ENCODE data around the gene SLC7A14.

SLC7A14 gene

DNA sequence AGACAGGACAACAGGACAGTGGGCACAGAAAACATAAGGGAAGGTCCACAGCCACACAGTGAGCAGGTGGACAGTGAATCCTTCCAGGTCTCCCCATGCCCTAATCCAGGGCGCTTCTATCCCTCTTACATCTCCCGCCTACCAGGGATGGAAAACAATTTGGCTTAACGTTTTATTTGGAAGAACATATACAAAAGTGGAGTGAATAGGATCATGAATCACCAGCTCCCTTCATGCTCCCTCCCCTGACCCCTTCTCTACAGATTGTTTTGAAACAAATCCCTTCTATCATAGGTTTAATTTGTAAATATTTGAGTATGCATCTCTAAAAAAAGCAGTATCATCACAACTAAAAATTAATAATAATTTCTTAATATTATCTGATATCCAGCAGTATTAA is 114.7 kb downstream of the SLC7A14 start:
- intact Hi-C loops (cut with micrococcal nuclease): no loop called here

DNA sequence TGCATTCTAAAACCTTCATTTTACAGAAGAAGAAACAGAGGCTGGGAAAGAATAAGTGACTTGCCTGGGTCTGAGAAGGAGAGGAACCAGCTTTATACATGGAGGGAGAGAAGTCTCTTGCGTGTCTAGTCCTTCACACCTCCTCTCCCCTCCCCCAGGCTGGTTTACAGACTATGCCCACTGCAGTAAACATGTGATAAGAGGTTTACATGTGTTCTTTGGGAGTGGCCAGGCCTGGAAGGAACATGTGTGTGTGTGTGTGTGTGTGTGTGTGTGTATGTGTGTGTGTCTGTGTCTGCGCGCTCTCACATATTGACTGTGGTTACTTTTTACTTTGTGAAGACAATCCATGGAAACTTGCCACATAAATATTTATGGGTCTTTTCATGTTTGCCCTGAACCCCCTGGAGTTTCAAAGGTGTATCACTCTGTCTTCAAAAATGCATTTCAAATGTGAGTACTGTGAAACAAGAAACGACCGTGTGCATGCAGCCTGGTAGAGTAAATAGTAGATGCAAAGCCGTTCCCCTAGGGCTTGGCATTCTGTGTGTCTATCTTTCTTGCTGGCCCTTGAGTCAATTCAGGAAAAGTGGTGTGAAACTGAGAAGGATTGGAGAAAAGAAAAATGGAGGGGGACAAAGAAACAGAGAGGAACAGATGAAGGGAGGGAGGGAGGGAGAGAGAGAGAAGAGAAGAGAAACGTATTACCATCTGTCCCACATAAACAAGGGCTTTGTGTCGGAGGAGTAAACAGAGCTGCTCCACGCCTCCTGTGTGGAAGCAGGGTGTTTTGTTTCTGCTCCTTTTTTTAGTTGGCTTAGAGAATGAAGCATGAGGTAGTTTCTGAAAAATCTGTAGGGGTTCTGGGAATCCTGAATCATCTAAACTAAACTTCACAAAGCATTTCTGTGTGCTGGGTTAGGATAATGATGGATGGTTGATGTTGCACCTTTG is 115.5 kb downstream of the SLC7A14 start:
- Mint-ChIP-seq H3K4me3 (no peak overlapping the region), H3K9me3 (no peaks in the 10 kb centered on the region), H3K27ac (no peak overlapping the region), H3K27me3 (peaks cover 8% of the 10 kb centered on the region), H3K36me3 (ENCODE audit: low read depth) (no peaks in the 10 kb centered on the region), H3K4me1 (ENCODE audit: low read depth) (no peaks in the 10 kb centered on the region)
- intact Hi-C loops (cut with micrococcal nuclease): no loop called here

More for the DNA sequence above, 114.7 kb downstream of the SLC7A14 start:
- Mint-ChIP-seq H3K9me3 (no peaks in the 10 kb centered on the region), H3K27me3 (peaks cover 10% of the 10 kb centered on the region), H3K4me1 (ENCODE audit: low read depth) (no peaks in the 10 kb centered on the region), H3K27ac (no peak overlapping the region), H3K36me3 (ENCODE audit: low read depth) (no peaks in the 10 kb centered on the region), H3K4me3 (no peak overlapping the region)

DNA sequence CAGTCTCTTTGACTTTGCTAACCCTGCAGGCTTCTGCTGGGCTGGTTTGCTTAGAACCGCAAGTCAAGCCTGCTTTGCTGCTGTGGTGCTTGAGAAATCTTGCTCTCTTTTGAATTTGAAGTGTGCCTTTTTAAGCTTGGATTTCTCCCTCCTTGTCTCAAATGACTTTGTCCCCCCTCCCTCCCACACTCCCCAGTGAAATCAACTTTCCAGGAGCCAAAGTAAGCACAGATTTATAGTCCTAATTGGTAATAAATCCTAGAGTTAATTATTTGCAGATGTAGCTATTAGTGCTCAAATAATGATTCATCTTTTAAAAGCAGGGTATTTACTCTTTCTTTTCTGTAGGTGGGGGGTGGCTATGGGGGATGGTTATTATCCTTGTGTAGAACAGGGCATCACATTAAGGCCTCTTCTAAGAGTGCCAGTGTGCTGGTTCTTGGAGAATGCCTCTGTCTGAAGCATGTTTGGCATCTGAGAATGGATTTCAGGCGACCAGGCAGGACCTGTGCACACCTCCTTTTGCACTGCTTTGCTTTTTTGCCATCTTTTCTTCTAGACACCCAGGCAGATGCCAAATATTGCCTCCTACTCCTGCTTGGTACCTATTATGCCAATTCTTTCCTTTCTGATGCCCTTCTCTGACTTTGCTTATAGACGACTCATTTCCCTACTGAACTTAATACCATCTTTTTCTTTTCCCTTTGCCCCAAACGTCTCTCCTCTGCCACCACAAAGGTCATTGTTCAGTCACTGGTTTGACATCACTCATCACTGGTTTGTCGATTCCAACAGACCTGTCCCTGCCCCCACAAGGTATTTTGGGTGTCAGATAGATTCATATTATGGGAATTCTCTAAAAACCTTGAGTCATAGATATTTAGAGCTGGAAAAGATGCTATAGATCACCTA is 116.5 kb downstream of the SLC7A14 start:
- no peaks in the 10 kb centered on the region for H3K4me1 Mint-ChIP-seq (ENCODE audit: low read depth)
- H3K27me3 Mint-ChIP-seq: peaks cover 8% of the 10 kb centered on the region
- no peak overlapping the region for H3K4me3 Mint-ChIP-seq
- H3K36me3 Mint-ChIP-seq (ENCODE audit: low read depth): no peaks in the 10 kb centered on the region
- intact Hi-C loops (cut with micrococcal nuclease): no loop called here
- H3K9me3 Mint-ChIP-seq: no peaks in the 10 kb centered on the region
- H3K27ac Mint-ChIP-seq: no peak overlapping the region

DNA sequence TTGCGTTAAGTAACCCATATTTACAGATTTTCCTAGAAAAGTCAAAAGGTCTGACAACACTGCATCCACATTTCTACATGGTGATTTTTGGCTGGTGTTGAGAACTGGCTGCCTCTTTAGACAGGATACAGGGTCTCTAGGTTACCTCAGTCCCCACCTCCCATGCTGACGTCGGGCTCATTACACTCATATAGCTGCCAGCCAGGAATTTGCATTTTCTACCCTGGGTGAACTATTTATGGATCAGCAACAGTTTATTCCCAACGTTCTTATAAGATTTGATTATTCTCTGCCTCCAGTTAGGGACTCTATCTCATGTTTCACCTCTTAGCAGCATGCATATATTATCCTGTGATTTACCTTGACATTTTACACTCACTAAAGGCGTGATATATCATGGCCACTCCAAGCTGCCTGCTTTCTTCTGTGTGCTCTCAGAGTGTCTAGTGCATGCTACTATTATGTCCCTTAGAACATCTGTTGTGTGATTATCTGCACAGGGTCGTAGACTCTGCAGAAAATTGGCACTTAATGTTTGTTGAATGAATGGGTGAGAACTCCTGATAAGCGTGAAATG is 118.2 kb downstream of the SLC7A14 start:
- H3K4me1 Mint-ChIP-seq (ENCODE audit: low read depth): no peaks in the 10 kb centered on the region
- no peak overlapping the region for H3K4me3 Mint-ChIP-seq
- H3K36me3 Mint-ChIP-seq (ENCODE audit: low read depth): no peaks in the 10 kb centered on the region
- no peak overlapping the region for H3K27ac Mint-ChIP-seq
- peaks cover 10% of the 10 kb centered on the region for H3K27me3 Mint-ChIP-seq
- H3K9me3 Mint-ChIP-seq: no peaks in the 10 kb centered on the region
- intact Hi-C loops (cut with micrococcal nuclease): no loop called here

DNA sequence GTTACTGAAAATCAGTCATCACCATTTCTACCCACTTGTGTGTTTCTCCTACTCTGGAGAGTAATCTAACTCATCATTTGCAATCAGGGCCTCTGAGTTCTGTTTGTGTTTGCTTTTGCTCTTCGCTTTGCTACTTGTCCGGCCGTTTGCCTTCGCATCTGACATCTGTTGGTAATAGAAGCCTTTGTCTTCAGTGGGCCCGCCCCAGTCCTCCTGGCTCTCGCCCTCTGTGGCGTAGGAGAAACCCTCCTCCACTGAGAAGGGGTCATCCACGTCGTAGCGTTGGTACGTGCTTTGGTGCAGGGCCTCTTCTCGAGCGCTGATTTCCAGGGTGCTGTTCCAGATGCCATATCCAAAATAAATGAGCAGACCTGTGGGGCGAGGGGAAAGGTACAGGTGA is 118.9 kb downstream of the SLC7A14 start:
- intact Hi-C loops (cut with micrococcal nuclease): no loop called here
- Mint-ChIP-seq H3K27ac (no peak overlapping the region), H3K4me1 (ENCODE audit: low read depth) (no peaks in the 10 kb centered on the region), H3K27me3 (peaks cover 10% of the 10 kb centered on the region), H3K36me3 (ENCODE audit: low read depth) (no peaks in the 10 kb centered on the region), H3K4me3 (no peak overlapping the region), H3K9me3 (no peaks in the 10 kb centered on the region)

DNA sequence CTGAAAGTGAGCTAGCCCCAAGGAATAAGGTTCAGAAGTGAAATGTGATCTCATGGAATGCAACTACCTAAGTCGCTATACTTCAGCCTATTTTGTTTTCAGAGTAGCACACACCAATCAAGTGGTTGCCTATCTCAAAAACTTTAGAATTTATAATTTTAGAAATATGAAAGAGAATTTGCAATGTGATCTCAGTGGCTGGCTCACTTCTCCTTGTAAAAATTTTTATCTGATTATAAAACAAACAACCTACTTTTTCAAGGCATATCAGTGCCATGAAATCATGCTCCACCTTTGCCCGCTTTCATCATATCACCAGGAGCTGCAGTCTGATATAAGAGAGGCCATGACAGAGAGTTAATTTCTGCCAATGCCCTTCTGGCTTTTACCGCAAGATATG is 119.9 kb downstream of the SLC7A14 start:
- intact Hi-C loops (cut with micrococcal nuclease): no loop called here
- peaks cover 8% of the 10 kb centered on the region for H3K27me3 Mint-ChIP-seq
- H3K4me3 Mint-ChIP-seq: no peak overlapping the region
- no peaks in the 10 kb centered on the region for H3K4me1 Mint-ChIP-seq (ENCODE audit: low read depth)
- no peaks in the 10 kb centered on the region for H3K9me3 Mint-ChIP-seq
- no peak overlapping the region for H3K27ac Mint-ChIP-seq
- no peaks in the 10 kb centered on the region for H3K36me3 Mint-ChIP-seq (ENCODE audit: low read depth)

DNA sequence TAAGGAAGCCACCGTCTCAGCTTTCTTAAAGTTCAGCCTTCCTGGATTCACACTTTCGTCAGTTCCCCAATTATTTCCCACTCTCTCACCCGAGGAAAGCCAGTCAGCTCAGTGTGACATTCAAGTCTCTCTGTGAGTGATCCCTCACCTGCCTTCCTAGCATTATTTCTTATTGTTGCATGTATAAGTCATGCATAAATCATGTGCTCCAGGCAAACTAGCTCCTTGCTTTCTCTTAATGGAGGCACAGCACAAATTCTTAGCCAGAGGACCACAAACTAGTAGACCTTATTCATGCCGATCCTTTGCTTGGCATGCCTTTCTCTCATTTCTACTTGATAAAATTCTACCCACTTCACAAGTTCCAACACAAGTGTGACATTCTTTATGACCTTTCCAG is 122.9 kb downstream of the SLC7A14 start:
- Mint-ChIP-seq H3K4me1 (ENCODE audit: low read depth) (no peaks in the 10 kb centered on the region), H3K9me3 (no peaks in the 10 kb centered on the region), H3K4me3 (no peak overlapping the region), H3K27ac (no peak overlapping the region), H3K36me3 (ENCODE audit: low read depth) (no peaks in the 10 kb centered on the region), H3K27me3 (peaks cover 6% of the 10 kb centered on the region)
- intact Hi-C loops (cut with micrococcal nuclease): no loop called here

DNA sequence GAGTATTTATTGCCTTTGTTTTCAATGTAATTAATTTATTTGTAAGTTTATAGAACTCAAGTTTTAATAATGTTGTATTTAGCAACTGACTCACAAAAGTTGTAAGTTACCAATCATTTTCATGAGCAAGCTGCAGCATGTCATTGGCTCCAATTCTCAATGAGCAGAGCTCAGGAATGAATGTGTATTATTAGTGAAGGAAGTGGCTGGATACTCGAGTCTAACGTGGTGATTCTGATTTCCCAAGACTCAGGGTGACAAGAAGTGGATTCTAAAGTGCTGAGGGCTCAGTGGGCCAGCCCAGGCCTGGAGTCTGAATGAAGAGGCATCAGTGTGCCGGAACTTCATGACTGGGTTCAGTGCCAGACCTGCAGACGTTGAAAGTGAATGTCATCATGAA is 127.6 kb downstream of the SLC7A14 start:
- Mint-ChIP-seq H3K27ac (no peak overlapping the region), H3K4me3 (no peak overlapping the region), H3K4me1 (ENCODE audit: low read depth) (no peaks in the 10 kb centered on the region), H3K9me3 (no peaks in the 10 kb centered on the region), H3K27me3 (peaks cover 5% of the 10 kb centered on the region), H3K36me3 (ENCODE audit: low read depth) (no peaks in the 10 kb centered on the region)
- intact Hi-C loops (cut with micrococcal nuclease): no loop called here

DNA sequence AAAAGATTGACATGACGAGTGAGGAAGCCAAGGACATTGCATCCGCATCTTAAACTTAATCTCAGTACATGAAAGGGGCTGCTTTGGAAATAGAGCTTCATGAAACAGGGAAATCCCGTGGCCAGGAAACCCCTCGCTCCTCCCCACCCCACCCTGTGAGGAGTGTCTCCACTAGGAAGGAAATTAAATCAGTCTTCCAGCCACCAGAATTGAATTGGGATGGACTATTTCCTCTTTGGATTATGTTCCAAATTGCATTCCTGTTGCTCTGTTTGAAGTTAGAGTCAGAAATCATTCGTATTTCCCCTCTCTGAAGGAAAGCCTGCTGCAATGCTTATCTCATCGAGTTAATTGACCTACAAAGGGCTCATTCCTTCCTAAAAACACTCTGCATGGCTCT is 131.4 kb downstream of the SLC7A14 start:
- H3K9me3 Mint-ChIP-seq: no peaks in the 10 kb centered on the region
- H3K27me3 Mint-ChIP-seq: peaks cover 3% of the 10 kb centered on the region
- H3K4me1 Mint-ChIP-seq (ENCODE audit: low read depth): no peaks in the 10 kb centered on the region
- H3K27ac Mint-ChIP-seq: no peak overlapping the region
- intact Hi-C loops (cut with micrococcal nuclease): no loop called here
- H3K36me3 Mint-ChIP-seq (ENCODE audit: low read depth): no peaks in the 10 kb centered on the region
- H3K4me3 Mint-ChIP-seq: no peak overlapping the region

DNA sequence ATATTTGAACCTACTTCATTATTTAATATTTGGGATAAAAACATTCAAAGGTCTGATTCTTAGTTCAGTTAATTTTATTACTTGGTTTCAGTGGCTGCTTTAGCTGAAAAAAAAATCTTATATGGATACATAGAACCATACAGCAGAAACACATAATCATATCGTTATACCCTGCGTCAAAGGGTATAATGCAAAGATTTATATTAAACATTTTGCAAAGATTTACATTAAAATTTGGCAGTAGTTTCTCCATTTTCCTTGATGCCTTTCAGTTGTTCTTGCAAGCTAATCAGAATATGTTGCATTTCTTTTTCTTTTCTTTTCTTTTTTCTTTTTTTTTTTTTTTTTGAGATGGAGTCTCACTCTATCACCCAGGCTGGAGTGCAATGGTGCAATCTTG is 135.8 kb downstream of the SLC7A14 start:
- intact Hi-C loops (cut with micrococcal nuclease): no loop called here
- H3K4me3 Mint-ChIP-seq: no peak overlapping the region
- H3K4me1 Mint-ChIP-seq (ENCODE audit: low read depth): no peaks in the 10 kb centered on the region
- H3K27ac Mint-ChIP-seq: no peak overlapping the region
- no peaks in the 10 kb centered on the region for H3K9me3 Mint-ChIP-seq
- H3K27me3 Mint-ChIP-seq: peaks cover 4% of the 10 kb centered on the region
- H3K36me3 Mint-ChIP-seq (ENCODE audit: low read depth): no peaks in the 10 kb centered on the region

DNA sequence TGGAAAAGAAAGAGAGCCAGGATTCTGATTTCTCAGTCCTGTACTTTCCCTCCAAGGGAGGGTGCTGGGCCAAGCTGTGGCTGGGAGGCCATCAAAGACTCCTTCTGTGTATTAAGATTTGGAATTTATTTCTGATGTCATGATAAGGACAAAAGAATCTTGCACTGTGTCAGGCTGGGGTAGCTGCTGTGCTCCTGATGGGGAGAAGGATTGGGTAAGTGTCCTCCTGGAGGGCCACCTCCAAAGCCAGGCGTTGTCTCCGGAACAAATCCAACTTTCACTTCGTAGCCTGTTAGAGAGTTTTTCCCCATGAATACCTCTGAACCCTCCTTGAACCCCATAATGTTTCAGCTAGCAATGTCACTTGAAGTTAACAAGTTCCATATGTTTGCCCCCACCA is 137.3 kb downstream of the SLC7A14 start:
- H3K27me3 Mint-ChIP-seq: peaks cover 4% of the 10 kb centered on the region
- no peaks in the 10 kb centered on the region for H3K4me1 Mint-ChIP-seq (ENCODE audit: low read depth)
- intact Hi-C loops (cut with micrococcal nuclease): no loop called here

DNA sequence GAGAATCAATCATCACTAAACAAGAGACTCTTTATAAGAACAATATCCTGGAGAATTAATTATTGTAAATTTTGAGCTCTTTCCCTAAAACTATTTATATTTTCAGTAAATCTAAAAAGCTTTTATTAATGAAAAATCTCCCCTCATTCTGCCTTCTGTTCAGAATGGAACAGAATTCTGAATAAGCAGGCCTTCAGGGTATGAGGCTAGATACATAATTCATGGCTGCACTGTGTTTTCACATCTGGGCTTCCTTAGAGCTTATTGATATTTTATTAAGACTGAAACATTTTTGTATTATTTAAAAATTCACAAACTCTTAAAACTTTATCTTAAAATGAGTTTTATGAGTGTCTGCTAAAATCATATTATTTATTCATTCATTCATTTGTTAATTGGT is 142.4 kb downstream of the SLC7A14 start:
- H3K27ac Mint-ChIP-seq: no peak overlapping the region
- H3K4me1 Mint-ChIP-seq (ENCODE audit: low read depth): no peaks in the 10 kb centered on the region
- H3K36me3 Mint-ChIP-seq (ENCODE audit: low read depth): no peaks in the 10 kb centered on the region
- H3K27me3 Mint-ChIP-seq: peaks cover 4% of the 10 kb centered on the region
- intact Hi-C loops (cut with micrococcal nuclease): no loop called here
- no peaks in the 10 kb centered on the region for H3K9me3 Mint-ChIP-seq
- no peak overlapping the region for H3K4me3 Mint-ChIP-seq

More for the DNA sequence above, 137.3 kb downstream of the SLC7A14 start:
- Mint-ChIP-seq H3K27ac (no peak overlapping the region), H3K36me3 (ENCODE audit: low read depth) (no peaks in the 10 kb centered on the region), H3K9me3 (no peaks in the 10 kb centered on the region), H3K4me3 (no peak overlapping the region)

DNA sequence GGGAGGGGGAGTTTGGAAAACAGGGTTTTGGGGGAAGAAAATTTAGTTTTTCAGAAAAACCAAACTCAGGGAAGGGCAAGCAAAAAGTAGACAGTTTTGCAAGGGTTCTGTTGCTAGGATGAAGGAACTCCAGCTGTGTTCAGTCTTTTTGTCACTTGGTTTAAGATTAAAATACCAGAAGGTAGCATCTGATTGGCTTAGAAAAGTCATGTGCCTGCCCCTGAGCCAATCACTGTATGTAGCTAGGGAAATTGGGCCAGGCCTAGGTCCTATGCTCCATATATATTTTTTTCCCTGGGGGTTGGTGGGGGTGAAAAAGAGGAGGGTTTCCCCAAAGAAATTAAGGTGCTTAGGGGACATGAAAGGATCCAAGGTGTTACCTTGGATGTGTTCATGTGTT is 142.9 kb downstream of the SLC7A14 start:
- H3K36me3 Mint-ChIP-seq (ENCODE audit: low read depth): no peaks in the 10 kb centered on the region
- H3K27me3 Mint-ChIP-seq: peaks cover 4% of the 10 kb centered on the region
- no peak overlapping the region for H3K27ac Mint-ChIP-seq
- H3K4me1 Mint-ChIP-seq (ENCODE audit: low read depth): no peaks in the 10 kb centered on the region
- intact Hi-C loops (cut with micrococcal nuclease): no loop called here
- no peaks in the 10 kb centered on the region for H3K9me3 Mint-ChIP-seq
- H3K4me3 Mint-ChIP-seq: no peak overlapping the region

DNA sequence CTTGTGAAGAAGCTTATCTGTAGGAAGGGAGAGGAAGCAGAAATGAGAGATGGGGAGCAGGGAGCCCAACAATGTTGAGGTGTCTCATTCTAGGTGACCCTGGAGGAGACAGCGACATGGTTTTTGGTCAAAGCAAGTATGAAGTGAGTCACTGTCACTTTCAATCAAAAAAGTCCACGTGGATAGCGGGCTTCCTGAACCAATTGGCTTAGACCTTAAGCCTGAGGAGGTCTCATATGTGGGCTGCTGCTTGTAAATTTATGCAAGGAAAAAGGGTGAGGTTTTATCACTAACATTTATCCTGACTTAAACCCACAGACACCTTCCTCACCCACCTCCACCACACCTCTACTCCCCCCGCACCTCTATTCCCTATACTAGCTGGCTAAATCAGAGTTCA is 144.5 kb downstream of the SLC7A14 start:
- Mint-ChIP-seq H3K36me3 (ENCODE audit: low read depth) (no peaks in the 10 kb centered on the region), H3K27ac (no peak overlapping the region), H3K4me3 (no peak overlapping the region), H3K9me3 (no peaks in the 10 kb centered on the region), H3K27me3 (peaks cover 4% of the 10 kb centered on the region), H3K4me1 (ENCODE audit: low read depth) (no peaks in the 10 kb centered on the region)
- intact Hi-C loops (cut with micrococcal nuclease): no loop called here
